ENCODE results near the gene SPTLC2. TPM values are rescaled to one million over a fixed set of nuclear protein-coding genes. Genes with fewer than 3 reads are reported as not detected.
A peak's percentile ranks its signal among the peaks of the same experiment; 100 is the strongest.
"Not testable (repeated sequence)": the region's sequence is repeated elsewhere in the genome, so short reads cannot be mapped to it uniquely, and the experiment has no call there.

Gene SPTLC2
- 17.4 TPM for polyA plus RNA-seq
- long read RNA-seq, donor 1, full-length matches to known transcripts: 7 of 7 reads
- long read RNA-seq, donor 1, partial matches to known transcripts: 0 of 7 reads
- long read RNA-seq, donor 1, other reads (novel, unspliced or antisense): 0 of 7 reads
- long read RNA-seq, donor 2, full-length matches to known transcripts: 8 of 8 reads
- long read RNA-seq, donor 2, partial matches to known transcripts: 0 of 8 reads
- long read RNA-seq, donor 2, other reads (novel, unspliced or antisense): 0 of 8 reads
- long read RNA-seq, donor 3: 0 reads
- long read RNA-seq, donor 4: 0 reads
- long read RNA-seq, donor 5, full-length matches to known transcripts: 6 of 6 reads
- long read RNA-seq, donor 5, partial matches to known transcripts: 0 of 6 reads
- long read RNA-seq, donor 5, other reads (novel, unspliced or antisense): 0 of 6 reads
- long read RNA-seq, donor 6, full-length matches to known transcripts: 7 of 17 reads
- long read RNA-seq, donor 6, partial matches to known transcripts: 10 of 17 reads
- long read RNA-seq, donor 6, other reads (novel, unspliced or antisense): 0 of 17 reads
- long read RNA-seq, donor 7, full-length matches to known transcripts: 4 of 4 reads
- long read RNA-seq, donor 7, partial matches to known transcripts: 0 of 4 reads
- long read RNA-seq, donor 7, other reads (novel, unspliced or antisense): 0 of 4 reads
- long read RNA-seq, donor 8, full-length matches to known transcripts: 4 of 4 reads
- long read RNA-seq, donor 8, partial matches to known transcripts: 0 of 4 reads
- long read RNA-seq, donor 8, other reads (novel, unspliced or antisense): 0 of 4 reads
- long read RNA-seq, donor 9, full-length matches to known transcripts: 6 of 6 reads
- long read RNA-seq, donor 9, partial matches to known transcripts: 0 of 6 reads
- long read RNA-seq, donor 9, other reads (novel, unspliced or antisense): 0 of 6 reads
- long read RNA-seq, donor 10, full-length matches to known transcripts: 2 of 2 reads
- long read RNA-seq, donor 10, partial matches to known transcripts: 0 of 2 reads
- long read RNA-seq, donor 10, other reads (novel, unspliced or antisense): 0 of 2 reads
- long read RNA-seq, donor 11, full-length matches to known transcripts: 5 of 5 reads
- long read RNA-seq, donor 11, partial matches to known transcripts: 0 of 5 reads
- long read RNA-seq, donor 11, other reads (novel, unspliced or antisense): 0 of 5 reads

GRCh38 chr14:77616454-77617229 lies at the start of gene SPTLC2:
Gene SPTLC2, minus strand, starts transcription at chr14:77616637. Its CDS starts 58 bp downstream, at chr14:77616579.
- Histone ChIP-seq H3K4me3 (ENCODE audit: low read length) (peak within 1 kb of the TSS; percentile 95), H3K27me3 (ENCODE audit: control insufficient read depth, insufficient read depth, low read length) (no peaks in the 10 kb centered on the region), H3K4me1 (ENCODE audit: control insufficient read depth, insufficient read depth, low read length) (no peaks in the 10 kb centered on the region), H3K27ac (ENCODE audit: low read length) (peak within 1 kb of the TSS; percentile 84), H3K36me3 (ENCODE audit: control insufficient read depth, insufficient read depth, low read length) (no peaks in the 10 kb centered on the region), H3K9me3 (ENCODE audit: control insufficient read depth, low read depth, low read length) (peaks cover 4% of the 10 kb centered on the region)
- peak; percentile 99 to 100 for DNase-seq
- 0% methylated on average over 1 of the region's 58 CpGs for WGBS (ENCODE audit: insufficient coverage, low lambda C conversion rate)

GRCh38 chr14:77663293-77663692 lies 46.9 kb upstream of the SPTLC2 start:
- H3K4me3 ChIP-seq (ENCODE audit: low read length): no peak overlapping the region
- WGBS (ENCODE audit: insufficient coverage, low lambda C conversion rate): 100% methylated on average over 1 of the region's 6 CpGs
- H3K27ac ChIP-seq (ENCODE audit: low read length): no peak overlapping the region
- H3K27me3 ChIP-seq (ENCODE audit: control insufficient read depth, insufficient read depth, low read length): no peaks in the 10 kb centered on the region
- H3K4me1 ChIP-seq (ENCODE audit: control insufficient read depth, insufficient read depth, low read length): no peaks in the 10 kb centered on the region
- DNase-seq: no peak
- no peaks in the 10 kb centered on the region for H3K36me3 ChIP-seq (ENCODE audit: control insufficient read depth, insufficient read depth, low read length)
- H3K9me3 ChIP-seq (ENCODE audit: control insufficient read depth, low read depth, low read length): no peaks in the 10 kb centered on the region

DNA sequence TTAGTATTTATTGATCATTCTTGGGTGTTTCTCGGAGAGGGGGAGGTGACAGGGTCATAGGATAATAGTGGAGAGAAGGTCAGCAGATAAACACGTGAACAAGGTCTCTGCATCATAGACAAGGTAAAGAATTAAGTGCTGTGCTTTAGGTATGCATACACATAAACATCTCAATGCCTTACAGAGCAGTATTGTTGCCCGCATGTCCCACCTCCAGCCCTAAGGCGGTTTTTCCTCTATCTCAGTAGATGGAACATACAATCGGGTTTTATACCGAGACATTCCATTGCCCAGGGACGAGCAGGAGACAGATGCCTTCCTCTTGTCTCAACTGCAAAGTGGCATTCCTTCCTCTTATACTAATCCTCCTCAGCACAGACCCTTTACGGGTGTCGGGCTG lies 45.1 kb upstream of the SPTLC2 start:
- H3K4me3 ChIP-seq (ENCODE audit: low read length); H3K27me3 ChIP-seq (ENCODE audit: control insufficient read depth, insufficient read depth, low read length); H3K36me3 ChIP-seq (ENCODE audit: control insufficient read depth, insufficient read depth, low read length); H3K27ac ChIP-seq (ENCODE audit: low read length); H3K4me1 ChIP-seq (ENCODE audit: control insufficient read depth, insufficient read depth, low read length); H3K9me3 ChIP-seq (ENCODE audit: control insufficient read depth, low read depth, low read length); DNase-seq: not testable (repeated sequence)
- WGBS (ENCODE audit: insufficient coverage, low lambda C conversion rate): no CpG with 5 or more reads among the region's 9 CpGs

DNA sequence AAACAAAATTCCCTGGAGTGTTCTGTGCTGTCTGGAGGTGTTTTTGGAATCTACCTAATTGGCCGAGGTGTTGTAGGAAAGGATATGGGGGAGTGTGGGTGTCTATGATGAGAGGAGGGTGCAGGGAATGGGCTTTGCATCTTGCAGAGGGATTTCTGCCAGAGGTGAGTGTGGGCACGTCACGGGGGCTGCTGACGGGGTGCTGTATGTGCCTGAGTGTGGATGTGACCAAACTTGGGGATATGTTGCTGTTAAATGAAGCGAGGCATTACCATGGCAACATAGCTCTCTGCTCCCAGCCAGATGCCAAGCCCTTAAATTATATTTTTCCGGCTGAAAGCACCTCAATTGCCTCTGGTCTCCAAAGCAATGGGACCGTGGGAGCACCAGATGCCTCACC lies 44.3 kb upstream of the SPTLC2 start:
- Histone ChIP-seq H3K27me3 (ENCODE audit: control insufficient read depth, insufficient read depth, low read length) (no peaks in the 10 kb centered on the region), H3K9me3 (ENCODE audit: control insufficient read depth, low read depth, low read length) (no peaks in the 10 kb centered on the region), H3K36me3 (ENCODE audit: control insufficient read depth, insufficient read depth, low read length) (no peaks in the 10 kb centered on the region), H3K4me3 (ENCODE audit: low read length) (no peak overlapping the region), H3K4me1 (ENCODE audit: control insufficient read depth, insufficient read depth, low read length) (no peaks in the 10 kb centered on the region), H3K27ac (ENCODE audit: low read length) (no peak overlapping the region)
- no CpG with 5 or more reads among the region's 7 CpGs for WGBS (ENCODE audit: insufficient coverage, low lambda C conversion rate)
- DNase-seq: no peak

GRCh38 chr14:77659831-77660230 lies 43.4 kb upstream of the SPTLC2 start:
- no peaks in the 10 kb centered on the region for H3K9me3 ChIP-seq (ENCODE audit: control insufficient read depth, low read depth, low read length)
- H3K36me3 ChIP-seq (ENCODE audit: control insufficient read depth, insufficient read depth, low read length): no peaks in the 10 kb centered on the region
- no CpG with 5 or more reads among the region's 2 CpGs for WGBS (ENCODE audit: insufficient coverage, low lambda C conversion rate)
- no peak for DNase-seq
- H3K27me3 ChIP-seq (ENCODE audit: control insufficient read depth, insufficient read depth, low read length): no peaks in the 10 kb centered on the region
- H3K4me3 ChIP-seq (ENCODE audit: low read length): no peak overlapping the region
- H3K27ac ChIP-seq (ENCODE audit: low read length): no peak overlapping the region
- H3K4me1 ChIP-seq (ENCODE audit: control insufficient read depth, insufficient read depth, low read length): no peaks in the 10 kb centered on the region

GRCh38 chr14:77657280-77657679 lies 40.8 kb upstream of the SPTLC2 start:
- WGBS (ENCODE audit: insufficient coverage, low lambda C conversion rate): no CpG with 5 or more reads among the region's 5 CpGs
- H3K4me3 ChIP-seq (ENCODE audit: low read length): no peak overlapping the region
- no peak overlapping the region for H3K27ac ChIP-seq (ENCODE audit: low read length)
- no peaks in the 10 kb centered on the region for H3K9me3 ChIP-seq (ENCODE audit: control insufficient read depth, low read depth, low read length)
- no peaks in the 10 kb centered on the region for H3K36me3 ChIP-seq (ENCODE audit: control insufficient read depth, insufficient read depth, low read length)
- DNase-seq: no peak
- peaks cover 3% of the 10 kb centered on the region for H3K4me1 ChIP-seq (ENCODE audit: control insufficient read depth, insufficient read depth, low read length)
- H3K27me3 ChIP-seq (ENCODE audit: control insufficient read depth, insufficient read depth, low read length): no peaks in the 10 kb centered on the region

- no CpG with 5 or more reads among the region's 11 CpGs for WGBS (ENCODE audit: insufficient coverage, low lambda C conversion rate)
Observed at GRCh38 chr14:77654001-77654441, 37.6 kb upstream of the SPTLC2 start.

GRCh38 chr14:77649326-77649725 lies 32.9 kb upstream of the SPTLC2 start:
- Histone ChIP-seq H3K27ac (ENCODE audit: low read length) (no peak overlapping the region), H3K27me3 (ENCODE audit: control insufficient read depth, insufficient read depth, low read length) (no peaks in the 10 kb centered on the region), H3K36me3 (ENCODE audit: control insufficient read depth, insufficient read depth, low read length) (no peaks in the 10 kb centered on the region), H3K9me3 (ENCODE audit: control insufficient read depth, low read depth, low read length) (no peaks in the 10 kb centered on the region), H3K4me1 (ENCODE audit: control insufficient read depth, insufficient read depth, low read length) (peaks cover 20% of the 10 kb centered on the region), H3K4me3 (ENCODE audit: low read length) (no peak overlapping the region)
- WGBS (ENCODE audit: insufficient coverage, low lambda C conversion rate): 100% methylated on average over 2 of the region's 3 CpGs
- DNase-seq: no peak

More at GRCh38 chr14:77654001-77654441, 37.6 kb upstream of the SPTLC2 start:
- H3K27ac ChIP-seq (ENCODE audit: low read length): no peak overlapping the region
- no peaks in the 10 kb centered on the region for H3K9me3 ChIP-seq (ENCODE audit: control insufficient read depth, low read depth, low read length)
- DNase-seq: no peak
- no peaks in the 10 kb centered on the region for H3K27me3 ChIP-seq (ENCODE audit: control insufficient read depth, insufficient read depth, low read length)
- H3K4me1 ChIP-seq (ENCODE audit: control insufficient read depth, insufficient read depth, low read length): peaks cover 3% of the 10 kb centered on the region
- no peak overlapping the region for H3K4me3 ChIP-seq (ENCODE audit: low read length)
- no peaks in the 10 kb centered on the region for H3K36me3 ChIP-seq (ENCODE audit: control insufficient read depth, insufficient read depth, low read length)

- Histone ChIP-seq H3K9me3 (ENCODE audit: control insufficient read depth, low read depth, low read length) (no peaks in the 10 kb centered on the region), H3K4me3 (ENCODE audit: low read length) (no peak overlapping the region), H3K36me3 (ENCODE audit: control insufficient read depth, insufficient read depth, low read length) (no peaks in the 10 kb centered on the region), H3K4me1 (ENCODE audit: control insufficient read depth, insufficient read depth, low read length) (peaks cover 17% of the 10 kb centered on the region), H3K27me3 (ENCODE audit: control insufficient read depth, insufficient read depth, low read length) (no peaks in the 10 kb centered on the region), H3K27ac (ENCODE audit: low read length) (no peak overlapping the region)
- WGBS (ENCODE audit: insufficient coverage, low lambda C conversion rate): no CpG with 5 or more reads among the region's 2 CpGs
- DNase-seq: peak in 1 of 2 donors; percentile 27
Observed at GRCh38 chr14:77648520-77649200, 32.2 kb upstream of the SPTLC2 start.

Data from large intestine (tissue), 12 donors.